CD8-positive, alpha-beta memory T cell (primary cell): ENCODE measurements around the gene PIK3R5. TPM values are rescaled to one million over a fixed set of nuclear protein-coding genes. Genes with fewer than 3 reads are reported as not detected.

Experiments used
- CTCF ChIA-PET: fragments of 350-600 bp; sonication (Branson Sonifier 250); formaldehyde crosslinking; loops from one replicate; lab custom pipeline; 2021; ENCODE audit warnings: antibody characterized with exemption; lab: Charles Lee
- POLR2A ChIA-PET: fragments of 350-600 bp; sonication (Branson Sonifier 250); formaldehyde crosslinking; loops from one replicate; lab custom pipeline; 2021; ENCODE audit warnings: antibody characterized with exemption; lab: Charles Lee
- DNase-seq, 5 donors: peaks; one replicate each; pipeline versions ENCODE4 v3.0.0 to v3.0.0-alpha.2; 2020 to 2022; ENCODE audit warnings: mixed read lengths in 1 of 5
- H3K27ac ChIP-seq: one replicate; pipeline ENCODE4 v1.7.0; 2013; ENCODE audit warnings: low read depth, mild to moderate bottlenecking, low read length, moderate library complexity
- H3K27me3 ChIP-seq: 2 replicates; pipeline ENCODE4 v1.7.0; 2013; ENCODE audit warnings: low read length, mild to moderate bottlenecking; ENCODE audit not compliant: insufficient read depth, poor library complexity, severe bottlenecking
- H3K36me3 ChIP-seq: 2 replicates; pipeline ENCODE4 v1.7.0; 2013; ENCODE audit warnings: mild to moderate bottlenecking, low read length, moderate library complexity; ENCODE audit not compliant: insufficient read depth
- H3K4me1 ChIP-seq: 2 replicates; pipeline ENCODE4 v1.7.0; 2013; ENCODE audit warnings: mild to moderate bottlenecking, low read length, moderate library complexity; ENCODE audit not compliant: insufficient read depth
- H3K4me3 ChIP-seq: 2 replicates; pipeline ENCODE4 v1.7.0; 2013; ENCODE audit warnings: mild to moderate bottlenecking, low read length
- H3K9me3 ChIP-seq: 2 replicates; pipeline ENCODE4 v1.7.0; 2013; ENCODE audit warnings: mild to moderate bottlenecking, low read length
- H3K27ac Mint-ChIP-seq, 8 donors: one replicate each; pipeline ENCODE4 v1.8.0; 2020 to 2021; ENCODE audit warnings: mixed read lengths in 8 of 8, mild to moderate bottlenecking in 6 of 8, inconsistent platforms in 3 of 8, moderate library complexity in 3 of 8
- H3K27me3 Mint-ChIP-seq, 2 donors: one replicate each; pipeline ENCODE4 v1.8.0; 2020 to 2021; ENCODE audit warnings: mixed read lengths in 2 of 2, mild to moderate bottlenecking in 1 of 2, moderate library complexity in 1 of 2
- H3K36me3 Mint-ChIP-seq, 3 donors: one replicate each; pipeline ENCODE4 v1.8.0; 2020 to 2021; ENCODE audit warnings: mixed read lengths in 3 of 3, inconsistent platforms in 1 of 3, mild to moderate bottlenecking in 1 of 3
- H3K4me1 Mint-ChIP-seq, 3 donors: one replicate each; pipeline ENCODE4 v1.8.0; 2020 to 2021; ENCODE audit warnings: mixed read lengths in 3 of 3, inconsistent platforms in 1 of 3, mild to moderate bottlenecking in 1 of 3
- H3K4me3 Mint-ChIP-seq, 7 donors: one replicate each; pipeline ENCODE4 v1.8.0; 2020 to 2021; ENCODE audit warnings: mixed read lengths in 7 of 7, mild to moderate bottlenecking in 6 of 7, moderate library complexity in 4 of 7, inconsistent platforms in 2 of 7
- H3K9me3 Mint-ChIP-seq, 5 donors: one replicate each; pipeline ENCODE4 v1.8.0; 2020 to 2022; ENCODE audit warnings: mixed read lengths in 5 of 5, mild to moderate bottlenecking in 3 of 5, moderate library complexity in 2 of 5, inconsistent platforms in 1 of 5
- polyA plus RNA-seq: library from polyadenylated mRNA; unstranded; fragments of 300-500 nt; fragmentation: Illumina TruSeq; gene quantifications from one replicate; pipeline ENCODE4 v1.2.3, GENCODE V29; 2021
- total RNA-seq, 2 experiments: library from RNA; stranded (reverse); gene quantifications; one replicate each; pipeline ENCODE4 v1.2.3, GENCODE V29; 2021

The PIK3R5 gene
- total and polyA plus RNA-seq, 3 experiments from 2014 or later, result 28.6 to 71.6 (median 30.2) TPM

GRCh38 chr17:8837563-8838075, 127.9 kb downstream of the PIK3R5 start:
- no peaks in the 10 kb centered on the region for H3K9me3 ChIP-seq
- DNase-seq, result no peak
- Mint-ChIP-seq H3K27ac (no peak overlapping the region), H3K27me3 (peaks cover 1 to 5% of the 10 kb centered on the region in 2 donors), H3K4me3 (no peak overlapping the region), H3K36me3 (peaks cover 0 to 11% (median 0%) of the 10 kb centered on the region in 3 donors), H3K4me1 (no peaks in the 10 kb centered on the region), H3K9me3 (no peaks in the 10 kb centered on the region)
- H3K27me3 ChIP-seq, result no peaks in the 10 kb centered on the region
- no peak overlapping the region for H3K27ac ChIP-seq
- no peaks in the 10 kb centered on the region for H3K4me1 ChIP-seq
- H3K36me3 ChIP-seq, result no peaks in the 10 kb centered on the region
- ChIA-PET CTCF (no interaction called here), POLR2A (no interaction called here)
- no peak overlapping the region for H3K4me3 ChIP-seq

- Mint-ChIP-seq H3K27me3 (peaks cover 1 to 5% of the 10 kb centered on the region in 2 donors), H3K9me3 (no peaks in the 10 kb centered on the region), H3K27ac (peak overlapping the region in 2 of 8 donors; percentile 26 to 29), H3K36me3 (peaks cover 0 to 11% (median 0%) of the 10 kb centered on the region in 3 donors), H3K4me3 (no peak overlapping the region), H3K4me1 (no peaks in the 10 kb centered on the region)
- H3K9me3 ChIP-seq, result no peaks in the 10 kb centered on the region
- ChIA-PET POLR2A (no interaction called here), CTCF (no interaction called here)
- H3K4me1 ChIP-seq, result no peaks in the 10 kb centered on the region
- no peaks in the 10 kb centered on the region for H3K27me3 ChIP-seq
- no peak for DNase-seq
- no peaks in the 10 kb centered on the region for H3K36me3 ChIP-seq
- no peak overlapping the region for H3K27ac ChIP-seq
- no peak overlapping the region for H3K4me3 ChIP-seq
Observed at GRCh38 chr17:8836821-8837562, 128.5 kb downstream of the PIK3R5 start.

- no peaks in the 10 kb centered on the region for H3K4me1 Mint-ChIP-seq
- Histone ChIP-seq H3K4me3 (no peak overlapping the region), H3K9me3 (no peaks in the 10 kb centered on the region), H3K36me3 (no peaks in the 10 kb centered on the region), H3K4me1 (no peaks in the 10 kb centered on the region), H3K27me3 (no peaks in the 10 kb centered on the region), H3K27ac (no peak overlapping the region)
- peaks cover 1 to 5% of the 10 kb centered on the region in 2 donors for H3K27me3 Mint-ChIP-seq
- no peak overlapping the region for H3K27ac Mint-ChIP-seq
- no peaks in the 10 kb centered on the region for H3K9me3 Mint-ChIP-seq
- ChIA-PET POLR2A (no interaction called here), CTCF (no interaction called here)
- H3K36me3 Mint-ChIP-seq, result peaks cover 0 to 11% (median 0%) of the 10 kb centered on the region in 3 donors
- no peak overlapping the region for H3K4me3 Mint-ChIP-seq
- no peak for DNase-seq
Observed at GRCh38 chr17:8835631-8836364, 129.7 kb downstream of the PIK3R5 start.

GRCh38 chr17:8835106-8835505, 130.4 kb downstream of the PIK3R5 start:
- Histone ChIP-seq H3K4me3 (no peak overlapping the region), H3K9me3 (no peaks in the 10 kb centered on the region), H3K36me3 (no peaks in the 10 kb centered on the region), H3K27me3 (no peaks in the 10 kb centered on the region), H3K27ac (no peak overlapping the region), H3K4me1 (no peaks in the 10 kb centered on the region)
- ChIA-PET CTCF (interaction anchor here (0.9 to 1.0 kb wide), 2 partner anchors 15 to 163 kb away, joined by 3 read pairs; no protein-coding TSS in a partner anchor), POLR2A (no interaction called here)
- no peak overlapping the region for H3K27ac Mint-ChIP-seq
- no peak for DNase-seq
- H3K4me1 Mint-ChIP-seq, result no peaks in the 10 kb centered on the region
- H3K36me3 Mint-ChIP-seq, result peaks cover 0 to 11% (median 0%) of the 10 kb centered on the region in 3 donors
- H3K4me3 Mint-ChIP-seq, result no peak overlapping the region
- no peaks in the 10 kb centered on the region for H3K9me3 Mint-ChIP-seq
- peaks cover 1 to 5% of the 10 kb centered on the region in 2 donors for H3K27me3 Mint-ChIP-seq

- peaks cover 0 to 5% of the 10 kb centered on the region in 2 donors for H3K27me3 Mint-ChIP-seq
- no peak overlapping the region for H3K4me3 Mint-ChIP-seq
- no peaks in the 10 kb centered on the region for H3K36me3 ChIP-seq
- DNase-seq, result peak in 2 of 5 donors; percentile 5 to 6
- H3K9me3 Mint-ChIP-seq, result no peaks in the 10 kb centered on the region
- H3K36me3 Mint-ChIP-seq, result peaks cover 0 to 11% (median 0%) of the 10 kb centered on the region in 3 donors
- no peaks in the 10 kb centered on the region for H3K9me3 ChIP-seq
- ChIA-PET POLR2A (interaction anchor here (0.5 kb wide), 1 partner anchor 92 kb away, joined by 3 read pairs; no protein-coding TSS in a partner anchor), CTCF (interaction anchor here (0.9 kb wide), 1 partner anchor 166 kb away, joined by 3 read pairs; no protein-coding TSS in a partner anchor)
- no peak overlapping the region for H3K4me3 ChIP-seq
- no peaks in the 10 kb centered on the region for H3K4me1 Mint-ChIP-seq
- H3K4me1 ChIP-seq, result no peaks in the 10 kb centered on the region
- no peak overlapping the region for H3K27ac Mint-ChIP-seq
- no peak overlapping the region for H3K27ac ChIP-seq
- H3K27me3 ChIP-seq, result no peaks in the 10 kb centered on the region
Observed at GRCh38 chr17:8832711-8833352, 132.7 kb downstream of the PIK3R5 start.

- Histone ChIP-seq H3K27me3 (no peaks in the 10 kb centered on the region), H3K27ac (no peak overlapping the region), H3K36me3 (no peaks in the 10 kb centered on the region), H3K4me1 (no peaks in the 10 kb centered on the region), H3K9me3 (no peaks in the 10 kb centered on the region), H3K4me3 (no peak overlapping the region)
- ChIA-PET POLR2A (interaction anchor here (0.6 kb wide), 1 partner anchor 107 kb away, joined by 4 read pairs; no protein-coding TSS in a partner anchor), CTCF (no interaction called here)
- Mint-ChIP-seq H3K36me3 (peaks cover 0 to 4% (median 0%) of the 10 kb centered on the region in 3 donors), H3K27me3 (no peaks in the 10 kb centered on the region), H3K4me3 (no peak overlapping the region), H3K9me3 (no peaks in the 10 kb centered on the region), H3K27ac (no peak overlapping the region), H3K4me1 (no peaks in the 10 kb centered on the region)
- no peak for DNase-seq
Observed at GRCh38 chr17:8831234-8831849, 134.2 kb downstream of the PIK3R5 start.

GRCh38 chr17:8830141-8830540, 135.4 kb downstream of the PIK3R5 start:
- H3K27ac Mint-ChIP-seq, result no peak overlapping the region
- Histone ChIP-seq H3K27ac (no peak overlapping the region), H3K27me3 (no peaks in the 10 kb centered on the region), H3K4me3 (no peak overlapping the region), H3K4me1 (no peaks in the 10 kb centered on the region), H3K36me3 (no peaks in the 10 kb centered on the region), H3K9me3 (no peaks in the 10 kb centered on the region)
- ChIA-PET POLR2A (no interaction called here), CTCF (no interaction called here)
- no peaks in the 10 kb centered on the region for H3K27me3 Mint-ChIP-seq
- H3K4me1 Mint-ChIP-seq, result no peaks in the 10 kb centered on the region
- H3K36me3 Mint-ChIP-seq, result peaks cover 0 to 4% (median 0%) of the 10 kb centered on the region in 3 donors
- no peaks in the 10 kb centered on the region for H3K9me3 Mint-ChIP-seq
- H3K4me3 Mint-ChIP-seq, result no peak overlapping the region
- DNase-seq, result no peak
